HG03460 (cell line): ENCODE data around the gene CLIC6.
"Not testable (repeated sequence)": the region's sequence is repeated elsewhere in the genome, so short reads cannot be mapped to it uniquely, and the experiment has no call there.

Source experiments
- ATAC-seq: cut with Tn5 transposase; IDR thresholded peaks from one replicate; pipeline ENCODE4 v1.9.1; 2021; ENCODE audit not compliant: unreplicated experiment

Gene CLIC6

DNA sequence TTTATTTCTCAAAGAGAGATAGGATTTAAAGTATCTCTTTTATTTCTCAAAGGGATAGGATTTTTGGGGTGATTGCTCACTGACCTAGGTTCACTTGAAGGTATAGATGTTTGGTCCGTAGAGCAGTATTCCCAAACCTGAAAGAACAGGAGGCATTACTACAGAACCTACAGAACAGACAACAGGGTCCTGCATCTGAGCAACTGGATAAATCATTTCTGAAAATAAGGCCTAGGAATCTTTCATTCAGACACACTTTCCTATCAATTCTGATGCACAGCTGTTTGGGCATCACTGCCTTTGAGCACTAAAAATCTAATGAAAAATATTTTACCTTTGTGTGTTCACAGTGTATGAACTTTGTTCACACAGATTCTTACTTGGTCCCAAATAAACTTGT is 17.2 kb upstream of the CLIC6 start:
- ATAC-seq: no peak

DNA sequence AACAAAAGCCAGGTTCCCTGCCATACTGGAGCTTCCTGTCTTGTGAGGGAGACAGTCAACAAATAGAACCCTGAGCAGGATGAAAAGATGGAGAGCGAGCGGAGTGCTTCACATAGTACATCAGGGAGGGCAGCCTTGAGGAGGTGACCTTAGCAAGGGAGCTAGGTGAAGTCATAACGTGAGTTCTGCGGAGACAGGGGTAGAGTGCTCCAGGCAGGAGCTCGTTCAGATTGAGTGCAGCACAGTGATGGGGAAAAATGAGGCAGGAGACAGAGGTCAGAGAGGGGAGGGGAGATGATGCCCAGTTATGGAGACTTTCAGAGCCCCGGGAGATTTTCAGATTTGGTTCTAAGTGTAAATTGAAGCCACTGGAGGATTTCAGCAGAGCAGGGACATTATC is 15.3 kb upstream of the CLIC6 start:
- no peak for ATAC-seq

- no peak for ATAC-seq
Measured at GRCh38 chr21:34661848-34662247, 6.9 kb upstream of the CLIC6 start.

DNA sequence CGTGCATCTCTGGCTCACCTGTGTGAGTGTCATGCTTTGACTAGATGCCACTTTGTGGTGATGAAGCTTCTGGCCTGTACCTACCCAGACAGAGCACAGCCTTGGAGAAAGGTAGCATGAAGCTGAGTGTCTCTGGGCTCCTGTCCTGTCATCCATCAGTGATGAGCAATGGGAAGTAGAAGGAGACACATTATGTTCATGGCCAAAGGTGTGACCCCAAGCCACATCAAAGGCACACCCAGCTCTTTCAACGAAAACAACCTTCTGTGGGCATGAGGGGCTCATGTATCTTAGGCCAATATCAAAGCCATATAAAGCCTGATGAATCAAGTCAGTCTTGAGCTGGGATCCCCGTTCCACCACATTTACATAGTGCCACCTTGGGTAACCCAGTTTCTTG is 1.0 kb upstream of the CLIC6 start:
- ATAC-seq: no peak

DNA sequence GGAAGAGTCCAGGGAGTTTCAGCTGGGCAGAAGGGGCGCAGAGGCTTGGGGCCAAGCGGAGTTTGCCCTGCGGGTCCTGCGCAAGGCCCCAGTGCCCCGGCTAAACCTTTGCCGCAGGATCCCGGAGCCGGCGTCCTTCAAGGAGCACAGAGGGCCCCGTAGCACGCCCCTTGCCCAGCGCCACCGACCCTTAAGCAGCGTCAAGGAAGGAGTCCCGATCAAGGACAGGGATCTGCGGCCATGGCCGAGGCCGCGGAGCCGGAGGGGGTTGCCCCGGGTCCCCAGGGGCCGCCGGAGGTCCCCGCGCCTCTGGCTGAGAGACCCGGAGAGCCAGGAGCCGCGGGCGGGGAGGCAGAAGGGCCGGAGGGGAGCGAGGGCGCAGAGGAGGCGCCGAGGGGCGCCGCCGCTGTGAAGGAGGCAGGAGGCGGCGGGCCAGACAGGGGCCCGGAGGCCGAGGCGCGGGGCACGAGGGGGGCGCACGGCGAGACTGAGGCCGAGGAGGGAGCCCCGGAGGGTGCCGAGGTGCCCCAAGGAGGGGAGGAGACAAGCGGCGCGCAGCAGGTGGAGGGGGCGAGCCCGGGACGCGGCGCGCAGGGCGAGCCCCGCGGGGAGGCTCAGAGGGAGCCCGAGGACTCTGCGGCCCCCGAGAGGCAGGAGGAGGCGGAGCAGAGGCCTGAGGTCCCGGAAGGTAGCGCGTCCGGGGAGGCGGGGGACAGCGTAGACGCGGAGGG is 520 bp downstream of the CLIC6 start:
- no peak for ATAC-seq

- ATAC-seq: not testable (repeated sequence)
Measured at GRCh38 chr21:34669880-34670219, 1.1 kb downstream of the CLIC6 start.

DNA sequence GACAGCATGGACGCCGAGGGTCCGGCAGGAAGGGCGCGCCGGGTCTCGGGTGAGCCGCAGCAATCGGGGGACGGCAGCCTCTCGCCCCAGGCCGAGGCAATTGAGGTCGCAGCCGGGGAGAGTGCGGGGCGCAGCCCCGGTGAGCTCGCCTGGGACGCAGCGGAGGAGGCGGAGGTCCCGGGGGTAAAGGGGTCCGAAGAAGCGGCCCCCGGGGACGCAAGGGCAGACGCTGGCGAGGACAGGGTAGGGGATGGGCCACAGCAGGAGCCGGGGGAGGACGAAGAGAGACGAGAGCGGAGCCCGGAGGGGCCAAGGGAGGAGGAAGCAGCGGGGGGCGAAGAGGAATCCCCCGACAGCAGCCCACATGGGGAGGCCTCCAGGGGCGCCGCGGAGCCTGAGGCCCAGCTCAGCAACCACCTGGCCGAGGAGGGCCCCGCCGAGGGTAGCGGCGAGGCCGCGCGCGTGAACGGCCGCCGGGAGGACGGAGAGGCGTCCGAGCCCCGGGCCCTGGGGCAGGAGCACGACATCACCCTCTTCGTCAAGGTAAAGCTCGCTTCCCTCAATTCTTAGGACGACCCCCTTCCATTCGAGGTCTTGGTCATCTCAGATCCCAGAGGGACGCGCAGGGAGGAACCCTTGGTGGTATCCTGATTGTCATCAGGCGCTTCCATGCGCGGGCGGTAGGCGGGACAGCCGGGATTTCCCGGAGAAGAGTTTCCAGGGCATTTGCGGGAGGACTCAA is 1.6 kb downstream of the CLIC6 start:
- ATAC-seq: no peak

- ATAC-seq: no peak
Measured at GRCh38 chr21:34670962-34671348, 2.2 kb downstream of the CLIC6 start.

DNA sequence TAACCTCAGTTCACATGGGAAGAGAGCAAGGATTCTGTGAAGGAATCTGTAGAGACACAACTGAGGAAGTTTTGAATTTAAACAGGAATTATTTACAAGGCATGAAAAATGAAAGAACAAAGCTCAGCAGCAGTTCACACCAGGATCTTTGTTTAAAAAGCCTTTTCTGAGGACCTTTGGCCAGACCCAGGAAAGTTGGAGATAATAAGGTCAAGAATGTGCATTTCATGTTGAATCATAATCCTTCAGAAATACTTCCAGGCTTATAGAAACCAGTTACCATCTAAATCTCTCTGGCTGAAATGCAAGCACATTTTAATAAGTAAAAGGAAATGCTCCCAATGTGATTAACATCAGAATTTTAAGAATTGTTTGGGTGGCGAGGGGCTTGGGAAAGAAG is 2.7 kb downstream of the CLIC6 start:
- ATAC-seq: no peak

DNA sequence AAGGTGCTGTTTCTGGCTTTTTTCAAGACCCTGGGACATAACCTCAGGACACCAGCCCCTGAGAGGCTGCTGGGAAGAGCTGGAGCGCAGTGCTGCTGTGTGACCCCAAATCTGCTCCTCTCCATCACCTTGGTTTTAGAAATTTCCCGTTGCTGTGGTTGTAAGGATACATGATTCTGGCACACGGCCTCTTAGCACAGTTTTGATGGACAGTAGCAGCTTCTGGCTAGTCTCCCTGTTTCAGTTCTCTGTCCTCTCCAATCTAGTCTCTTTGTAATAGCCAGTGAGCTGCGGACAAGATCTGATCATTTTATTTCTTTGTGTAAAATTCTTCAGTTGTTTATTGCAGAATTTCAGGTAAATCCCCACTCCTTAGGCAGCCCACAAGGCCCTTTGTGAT is 3.1 kb downstream of the CLIC6 start:
- no peak for ATAC-seq

GRCh38 chr21:34673006-34673405 is 4.2 kb downstream of the CLIC6 start:
- ATAC-seq: no peak

- no peak for ATAC-seq
Measured at GRCh38 chr21:34674468-34674867, 5.7 kb downstream of the CLIC6 start.

DNA sequence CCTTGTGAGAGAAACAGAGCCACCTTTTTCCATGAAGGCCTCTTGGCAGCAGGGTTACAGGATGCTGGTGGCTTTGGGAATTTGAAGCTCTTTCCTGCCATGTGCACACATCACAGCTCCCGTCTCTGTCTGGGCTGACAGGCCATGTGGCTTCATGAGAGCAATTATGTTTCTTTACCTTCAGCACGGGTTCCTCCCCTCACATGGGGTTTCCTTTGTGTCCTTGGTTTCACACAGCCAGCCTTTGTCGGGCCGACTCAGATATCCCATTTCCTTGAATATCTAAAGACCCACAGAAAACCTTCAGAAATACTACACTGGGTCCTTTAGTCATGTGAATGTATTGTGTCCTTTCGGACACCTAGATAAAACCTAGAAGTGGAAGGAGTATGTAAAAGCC is 7.1 kb downstream of the CLIC6 start:
- ATAC-seq: no peak

GRCh38 chr21:34679051-34679450 is 10.3 kb downstream of the CLIC6 start:
- no peak for ATAC-seq

DNA sequence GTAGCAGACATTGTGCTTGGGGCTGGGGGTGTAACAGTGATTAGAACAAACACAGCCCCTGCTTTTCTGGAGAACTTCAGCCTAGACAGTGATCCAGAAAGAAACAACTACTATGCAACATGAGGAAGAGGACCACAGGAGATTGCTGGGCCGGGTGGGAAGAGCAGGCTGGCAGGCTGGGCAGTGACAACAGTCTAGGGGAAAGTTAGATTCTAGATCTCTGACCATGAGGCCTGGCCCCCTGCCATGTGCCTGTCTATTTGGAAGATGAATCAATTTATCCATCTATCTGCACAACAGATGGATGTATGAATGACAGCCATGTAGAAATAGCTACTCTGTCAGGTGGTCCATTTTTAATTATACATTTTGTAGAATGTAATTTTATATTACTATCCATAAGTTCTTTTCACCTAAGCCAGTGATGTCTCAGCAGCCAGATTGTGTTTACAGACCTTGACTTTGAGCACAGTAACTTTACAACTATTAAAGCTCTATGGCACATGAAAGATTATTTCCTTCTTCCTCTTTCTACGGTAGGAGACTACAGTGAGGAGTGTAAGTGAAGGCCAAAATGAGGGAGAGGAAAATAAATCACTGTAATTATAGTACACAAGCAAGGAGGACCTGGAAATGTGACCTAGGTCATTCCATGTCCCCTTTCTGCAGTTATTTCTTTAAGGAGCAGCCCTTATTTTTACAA is 15.5 kb downstream of the CLIC6 start:
- ATAC-seq: no peak

- no peak for ATAC-seq
Measured at GRCh38 chr21:34687065-34687464, 18.3 kb downstream of the CLIC6 start.

DNA sequence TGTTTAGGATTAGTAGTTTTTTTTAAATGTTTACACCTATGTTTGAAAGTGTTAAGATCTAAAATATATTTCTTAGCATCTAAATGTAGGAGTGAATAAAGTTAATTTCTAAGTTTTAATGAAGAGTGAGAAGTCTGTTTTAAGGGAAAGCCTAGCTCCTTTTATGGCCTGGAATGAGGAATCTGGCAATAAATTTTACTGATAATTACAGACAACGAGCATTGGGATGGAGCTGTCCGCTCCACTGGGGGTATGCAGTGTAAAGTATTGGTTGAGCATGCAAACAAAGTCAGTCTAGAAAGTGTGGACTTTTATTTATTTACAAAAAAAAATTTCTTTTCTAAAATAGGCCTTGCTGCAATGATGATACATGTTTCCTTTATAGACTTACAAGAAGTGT is 19.0 kb downstream of the CLIC6 start:
- no peak for ATAC-seq

- no peak for ATAC-seq
Measured at GRCh38 chr21:34688145-34688544, 19.4 kb downstream of the CLIC6 start.

DNA sequence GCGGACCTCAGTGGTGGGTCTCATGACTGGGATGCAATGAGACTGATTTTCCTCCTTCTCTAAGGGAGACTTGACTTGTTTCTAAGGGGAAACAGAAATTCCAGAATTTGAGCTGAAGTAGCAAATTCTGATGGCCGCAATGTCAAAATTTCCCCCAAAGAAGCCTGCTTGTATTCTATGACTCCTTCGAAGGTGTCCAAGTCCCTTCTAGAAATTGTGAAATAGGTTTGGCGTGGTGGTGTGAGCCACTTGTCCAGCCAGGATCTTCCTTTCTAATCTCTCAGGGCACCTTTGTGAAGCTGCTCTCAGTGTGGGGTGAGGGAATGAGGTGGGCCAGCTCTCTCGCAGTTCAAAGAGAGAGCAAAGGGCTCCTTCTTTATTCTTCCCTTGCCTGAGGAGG is 19.9 kb downstream of the CLIC6 start:
- no peak for ATAC-seq

GRCh38 chr21:34690041-34690792 is 21.4 kb downstream of the CLIC6 start:
- no peak for ATAC-seq

- no peak for ATAC-seq
Measured at GRCh38 chr21:34690793-34691175, 22.0 kb downstream of the CLIC6 start.
